Hepatocyte (in vitro differentiated cells): ENCODE data around the gene CREBBP. TPM values are rescaled to one million over a fixed set of nuclear protein-coding genes. Genes with fewer than 3 reads are reported as not detected.

Source experiments
- DNase-seq: peaks from one replicate; pipeline ENCODE4 v3.0.0-alpha.2; 2016; ENCODE audit warnings: low spot score
- H2AFZ ChIP-seq: fragments of 200-600 bp; sonication (generic); 2 replicates; pipeline ENCODE4 v1.6.0; 2016; ENCODE audit warnings: antibody characterized with exemption, mild to moderate bottlenecking
- H3K27ac ChIP-seq: fragments of 200-600 bp; sonication (generic); 2 replicates; pipeline ENCODE4 v1.5.1; 2016; ENCODE audit warnings: mild to moderate bottlenecking
- H3K27me3 ChIP-seq: fragments of 200-600 bp; sonication (generic); 2 replicates; pipeline ENCODE4 v1.6.1; 2016
- H3K36me3 ChIP-seq: fragments of 200-600 bp; sonication (generic); replicated peaks from 2 replicates; pipeline ENCODE4 v1.5.1; 2016; ENCODE audit warnings: low read depth; ENCODE audit not compliant: insufficient read depth
- H3K4me1 ChIP-seq: fragments of 200-600 bp; sonication (generic); 2 replicates; pipeline ENCODE4 v1.5.1; 2016; ENCODE audit warnings: mild to moderate bottlenecking, moderate library complexity; ENCODE audit not compliant: insufficient read depth
- H3K4me2 ChIP-seq: fragments of 200-600 bp; sonication (generic); 2 replicates; pipeline ENCODE4 v1.6.0; 2016
- H3K4me3 ChIP-seq: fragments of 200-600 bp; sonication (generic); 2 replicates; pipeline ENCODE4 v1.5.1; 2016; ENCODE audit warnings: mild to moderate bottlenecking
- H3K79me2 ChIP-seq: fragments of 200-600 bp; sonication (generic); 2 replicates; pipeline ENCODE4 v1.6.0; 2017; ENCODE audit warnings: mild to moderate bottlenecking
- H3K9me2 ChIP-seq: fragments of 200-600 bp; sonication (generic); replicated peaks from 2 replicates; pipeline ENCODE4 v1.6.0; 2017; ENCODE audit warnings: mild to moderate bottlenecking; ENCODE audit not compliant: insufficient read depth
- H3K9me3 ChIP-seq: fragments of 200-600 bp; sonication (generic); 2 replicates; pipeline ENCODE4 v1.5.1; 2016; ENCODE audit warnings: low read depth, mild to moderate bottlenecking
- H4K20me1 ChIP-seq: fragments of 200-600 bp; sonication (generic); 2 replicates; pipeline ENCODE4 v1.6.0; 2016; ENCODE audit warnings: mild to moderate bottlenecking; ENCODE audit not compliant: insufficient read depth, poor library complexity, severe bottlenecking
- CTCF ChIP-seq: fragments of 200-600 bp; sonication (generic); IDR thresholded peaks from 2 replicates; pipeline ENCODE4 v1.5.1; 2016; ENCODE audit warnings: antibody characterized with exemption, mild to moderate bottlenecking; ENCODE audit not compliant: poor library complexity
- EZH2 ChIP-seq: fragments of 200-600 bp; sonication (generic); IDR thresholded peaks from 2 replicates; pipeline ENCODE4 v1.6.1; 2016; ENCODE audit warnings: antibody characterized with exemption, mild to moderate bottlenecking, borderline replicate concordance
- EZH2phosphoT487 ChIP-seq: fragments of 200-600 bp; sonication (generic); IDR thresholded peaks from one replicate; pipeline ENCODE4 v1.6.1; 2018; ENCODE audit warnings: antibody characterized with exemption, mild to moderate bottlenecking, low read depth, moderate library complexity; ENCODE audit not compliant: unreplicated experiment, severe bottlenecking
- WGBS: methylation state at CpG from one replicate; pipeline ENCODE4 v1.1.6; 2016; ENCODE audit warnings: low lambda C conversion rate; ENCODE audit errors: missing lambda C conversion rate; 5-methylcytosine and 5-hydroxymethylcytosine counted together
- polyA plus RNA-seq: library from polyadenylated mRNA; unstranded; fragments of >200 nt; fragmentation: Nextera tagmentation; extraction: Ambion mirVana; gene quantifications from 2 replicates; pipeline ENCODE4 v1.2.1, GENCODE V29; 2016
- total RNA-seq: library from RNA; depleted of rRNA; stranded (reverse); fragments of >200 nt; gene quantifications from 2 replicates; pipeline ENCODE4 v1.2.3, GENCODE V29; 2014

Gene CREBBP
- total and polyA plus RNA-seq, 2 experiments from 2014 or later, result 18.9 to 31.5 TPM

GRCh38 chr16:3819175-3819527, 61.4 kb downstream of the CREBBP start:
- Histone ChIP-seq H3K27me3 (no peaks in the 10 kb centered on the region), H3K4me1 (peaks cover 25% of the 10 kb centered on the region), H3K9me2 (no peaks in the 10 kb centered on the region), H3K79me2 (peaks cover 100% of the 10 kb centered on the region), H3K4me3 (no peak overlapping the region), H3K36me3 (no peaks in the 10 kb centered on the region), H3K9me3 (no peaks in the 10 kb centered on the region), H4K20me1 (peaks cover 100% of the 10 kb centered on the region), H2AFZ (no peak overlapping the region), H3K27ac (peak overlapping the region; percentile 10), H3K4me2 (no peak overlapping the region)
- WGBS, result 92% methylated on average over 6 of the region's 6 CpGs
- TF ChIP-seq CTCF (no peak), EZH2phosphoT487 (no peak), EZH2 (no peak)
- no peak for DNase-seq

- H4K20me1 ChIP-seq, result peaks cover 100% of the 10 kb centered on the region
- no peaks in the 10 kb centered on the region for H3K9me3 ChIP-seq
- H3K27ac ChIP-seq, result no peak overlapping the region
- H3K79me2 ChIP-seq, result peaks cover 100% of the 10 kb centered on the region
- no peak overlapping the region for H3K4me3 ChIP-seq
- H3K36me3 ChIP-seq, result no peaks in the 10 kb centered on the region
- WGBS, result 59% methylated on average over 3 of the region's 3 CpGs
- H3K4me1 ChIP-seq, result peaks cover 21% of the 10 kb centered on the region
- no peak for TF ChIP-seq EZH2
- no peak for TF ChIP-seq CTCF
- TF ChIP-seq EZH2phosphoT487, result no peak
- no peak for DNase-seq
- no peak overlapping the region for H3K4me2 ChIP-seq
- H3K27me3 ChIP-seq, result no peaks in the 10 kb centered on the region
- H3K9me2 ChIP-seq, result no peaks in the 10 kb centered on the region
- H2AFZ ChIP-seq, result no peak overlapping the region
Observed at GRCh38 chr16:3816326-3816725, 64.2 kb downstream of the CREBBP start.

- H3K4me2 ChIP-seq, result no peak overlapping the region
- no peaks in the 10 kb centered on the region for H3K9me2 ChIP-seq
- 100% methylated on average over 1 of the region's 1 CpG for WGBS
- H3K9me3 ChIP-seq, result no peaks in the 10 kb centered on the region
- no peak for DNase-seq
- H3K4me3 ChIP-seq, result no peak overlapping the region
- peaks cover 100% of the 10 kb centered on the region for H4K20me1 ChIP-seq
- no peak overlapping the region for H3K27ac ChIP-seq
- H3K27me3 ChIP-seq, result no peaks in the 10 kb centered on the region
- no peaks in the 10 kb centered on the region for H3K36me3 ChIP-seq
- peaks cover 6% of the 10 kb centered on the region for H3K4me1 ChIP-seq
- TF ChIP-seq EZH2phosphoT487, result no peak
- TF ChIP-seq CTCF, result no peak
- no peak for TF ChIP-seq EZH2
- no peak overlapping the region for H2AFZ ChIP-seq
- peaks cover 100% of the 10 kb centered on the region for H3K79me2 ChIP-seq
Observed at GRCh38 chr16:3814755-3815154, 65.8 kb downstream of the CREBBP start.
